ENCODE measurements around the gene ZNF511. TPM values are rescaled to one million over a fixed set of nuclear protein-coding genes. Genes with fewer than 3 reads are reported as not detected.

Gene ZNF511
- total RNA-seq, 1 experiment from 2014 or later: 69.6 TPM

GRCh38 chr10:133349160-133349568, 40.5 kb downstream of the ZNF511 start:
- ATAC-seq (no peak), DNase-seq (ENCODE audit: low spot score) (no peak)
- POLR2A ChIA-PET: no interaction called here
- TF ChIP-seq ZNF317 (CRISPR knock-in tag; IDR thresholded peaks at IDR 0.05; ENCODE audit: borderline replicate concordance, low read depth) (no peak), CREM (CRISPR knock-in tag; IDR thresholded peaks at IDR 0.05) (no peak), FOXK1 (CRISPR knock-in tag; IDR thresholded peaks at IDR 0.05) (no peak), TP53 (CRISPR knock-in tag; IDR thresholded peaks at IDR 0.05) (no peak), NFATC4 (CRISPR knock-in tag; IDR thresholded peaks at IDR 0.05) (no peak), HMGA2 (CRISPR knock-in tag; IDR thresholded peaks at IDR 0.05) (no peak)
- TF ChIP-seq, protein P1, sequence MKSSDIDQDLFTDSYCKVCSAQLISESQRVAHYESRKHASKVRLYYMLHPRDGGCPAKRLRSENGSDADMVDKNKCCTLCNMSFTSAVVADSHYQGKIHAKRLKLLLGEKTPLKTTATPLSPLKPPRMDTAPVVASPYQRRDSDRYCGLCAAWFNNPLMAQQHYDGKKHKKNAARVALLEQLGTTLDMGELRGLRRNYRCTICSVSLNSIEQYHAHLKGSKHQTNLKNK (CRISPR knock-in tag; IDR thresholded peaks at IDR 0.05): no peak
- TF ChIP-seq, protein P2, sequence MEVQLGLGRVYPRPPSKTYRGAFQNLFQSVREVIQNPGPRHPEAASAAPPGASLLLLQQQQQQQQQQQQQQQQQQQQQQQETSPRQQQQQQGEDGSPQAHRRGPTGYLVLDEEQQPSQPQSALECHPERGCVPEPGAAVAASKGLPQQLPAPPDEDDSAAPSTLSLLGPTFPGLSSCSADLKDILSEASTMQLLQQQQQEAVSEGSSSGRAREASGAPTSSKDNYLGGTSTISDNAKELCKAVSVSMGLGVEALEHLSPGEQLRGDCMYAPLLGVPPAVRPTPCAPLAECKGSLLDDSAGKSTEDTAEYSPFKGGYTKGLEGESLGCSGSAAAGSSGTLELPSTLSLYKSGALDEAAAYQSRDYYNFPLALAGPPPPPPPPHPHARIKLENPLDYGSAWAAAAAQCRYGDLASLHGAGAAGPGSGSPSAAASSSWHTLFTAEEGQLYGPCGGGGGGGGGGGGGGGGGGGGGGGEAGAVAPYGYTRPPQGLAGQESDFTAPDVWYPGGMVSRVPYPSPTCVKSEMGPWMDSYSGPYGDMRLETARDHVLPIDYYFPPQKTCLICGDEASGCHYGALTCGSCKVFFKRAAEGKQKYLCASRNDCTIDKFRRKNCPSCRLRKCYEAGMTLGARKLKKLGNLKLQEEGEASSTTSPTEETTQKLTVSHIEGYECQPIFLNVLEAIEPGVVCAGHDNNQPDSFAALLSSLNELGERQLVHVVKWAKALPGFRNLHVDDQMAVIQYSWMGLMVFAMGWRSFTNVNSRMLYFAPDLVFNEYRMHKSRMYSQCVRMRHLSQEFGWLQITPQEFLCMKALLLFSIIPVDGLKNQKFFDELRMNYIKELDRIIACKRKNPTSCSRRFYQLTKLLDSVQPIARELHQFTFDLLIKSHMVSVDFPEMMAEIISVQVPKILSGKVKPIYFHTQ (CRISPR knock-in tag; IDR thresholded peaks at IDR 0.05): no peak
- Mint-ChIP-seq H3K4me1 (peaks cover 9% of the 10 kb centered on the region), H3K27ac (no peak overlapping the region), H3K4me3 (no peak overlapping the region), H3K27me3 (ENCODE audit: low read depth) (peaks cover 11% of the 10 kb centered on the region), H3K9me3 (no peaks in the 10 kb centered on the region), H3K36me3 (no peaks in the 10 kb centered on the region)
- CTCF ChIA-PET: no interaction called here

DNA sequence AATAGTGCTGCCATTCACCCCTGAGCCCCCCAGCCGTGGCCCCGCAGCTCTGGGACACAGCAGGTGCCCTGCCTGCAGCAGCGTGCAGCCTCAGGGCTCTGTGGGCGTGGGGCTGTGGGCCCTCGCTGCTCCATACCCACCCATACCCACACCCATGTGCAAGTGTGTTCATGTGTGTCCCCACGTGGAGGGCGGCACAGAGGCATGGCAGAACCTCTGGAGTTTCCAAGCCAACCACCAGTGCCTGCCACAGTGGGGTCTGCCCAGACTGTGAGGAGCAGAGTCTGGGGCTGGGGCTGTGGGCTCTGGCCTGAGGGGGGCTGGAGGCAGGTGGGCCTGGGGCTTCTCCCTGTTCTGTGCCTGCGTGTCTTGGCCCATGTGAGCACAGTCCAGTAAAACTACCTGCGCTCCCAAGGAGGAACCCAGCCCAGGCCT, 40.9 kb downstream of the ZNF511 start:
- ATAC-seq (no peak), DNase-seq (ENCODE audit: low spot score) (no peak)
- Mint-ChIP-seq H3K4me1 (peaks cover 9% of the 10 kb centered on the region), H3K36me3 (no peaks in the 10 kb centered on the region), H3K4me3 (no peak overlapping the region), H3K9me3 (no peaks in the 10 kb centered on the region), H3K27me3 (ENCODE audit: low read depth) (peaks cover 11% of the 10 kb centered on the region), H3K27ac (no peak overlapping the region)
- POLR2A ChIA-PET: no interaction called here
- CTCF ChIA-PET: no interaction called here
- TF ChIP-seq ATF1 (CRISPR knock-in tag; IDR thresholded peaks at IDR 0.05) (no peak), ATF3 (CRISPR knock-in tag; conservative IDR thresholded peaks at IDR 0.05) (no peak), ZNF219 (CRISPR knock-in tag; IDR thresholded peaks at IDR 0.05; ENCODE audit: borderline replicate concordance) (no peak), ZNF263 (CRISPR knock-in tag; IDR thresholded peaks at IDR 0.05; ENCODE audit: low read depth) (no peak), CBFB (CRISPR knock-in tag; IDR thresholded peaks at IDR 0.05; ENCODE audit: low read depth) (no peak), ETV6 (CRISPR knock-in tag; IDR thresholded peaks at IDR 0.05) (no peak), KAT7 (CRISPR knock-in tag; IDR thresholded peaks at IDR 0.05; ENCODE audit: borderline replicate concordance) (no peak), GTF2I (CRISPR knock-in tag; conservative IDR thresholded peaks at IDR 0.05) (no peak), ZBTB21 (CRISPR knock-in tag; IDR thresholded peaks at IDR 0.05; ENCODE audit: borderline replicate concordance) (no peak), MXD4 (CRISPR knock-in tag; IDR thresholded peaks at IDR 0.05; ENCODE audit: borderline replicate concordance) (no peak), NFATC4 (CRISPR knock-in tag; IDR thresholded peaks at IDR 0.05) (no peak), HMGA2 (CRISPR knock-in tag; IDR thresholded peaks at IDR 0.05) (no peak), TEAD4 (CRISPR knock-in tag; IDR thresholded peaks at IDR 0.05) (no peak), FOXP1 (CRISPR knock-in tag; IDR thresholded peaks at IDR 0.05; ENCODE audit: borderline replicate concordance) (no peak), NFYB (CRISPR knock-in tag; conservative IDR thresholded peaks at IDR 0.05; ENCODE audit: low read depth) (no peak)
- TF ChIP-seq, protein P3, sequence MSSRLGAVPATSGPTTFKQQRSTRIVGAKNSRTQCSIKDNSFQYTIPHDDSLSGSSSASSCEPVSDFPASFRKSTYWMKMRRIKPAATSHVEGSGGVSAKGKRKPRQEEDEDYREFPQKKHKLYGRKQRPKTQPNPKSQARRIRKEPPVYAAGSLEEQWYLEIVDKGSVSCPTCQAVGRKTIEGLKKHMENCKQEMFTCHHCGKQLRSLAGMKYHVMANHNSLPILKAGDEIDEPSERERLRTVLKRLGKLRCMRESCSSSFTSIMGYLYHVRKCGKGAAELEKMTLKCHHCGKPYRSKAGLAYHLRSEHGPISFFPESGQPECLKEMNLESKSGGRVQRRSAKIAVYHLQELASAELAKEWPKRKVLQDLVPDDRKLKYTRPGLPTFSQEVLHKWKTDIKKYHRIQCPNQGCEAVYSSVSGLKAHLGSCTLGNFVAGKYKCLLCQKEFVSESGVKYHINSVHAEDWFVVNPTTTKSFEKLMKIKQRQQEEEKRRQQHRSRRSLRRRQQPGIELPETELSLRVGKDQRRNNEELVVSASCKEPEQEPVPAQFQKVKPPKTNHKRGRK (CRISPR knock-in tag; IDR thresholded peaks at IDR 0.05; ENCODE audit: borderline replicate concordance): no peak
